ENCODE data around the gene COQ5.

DNA sequence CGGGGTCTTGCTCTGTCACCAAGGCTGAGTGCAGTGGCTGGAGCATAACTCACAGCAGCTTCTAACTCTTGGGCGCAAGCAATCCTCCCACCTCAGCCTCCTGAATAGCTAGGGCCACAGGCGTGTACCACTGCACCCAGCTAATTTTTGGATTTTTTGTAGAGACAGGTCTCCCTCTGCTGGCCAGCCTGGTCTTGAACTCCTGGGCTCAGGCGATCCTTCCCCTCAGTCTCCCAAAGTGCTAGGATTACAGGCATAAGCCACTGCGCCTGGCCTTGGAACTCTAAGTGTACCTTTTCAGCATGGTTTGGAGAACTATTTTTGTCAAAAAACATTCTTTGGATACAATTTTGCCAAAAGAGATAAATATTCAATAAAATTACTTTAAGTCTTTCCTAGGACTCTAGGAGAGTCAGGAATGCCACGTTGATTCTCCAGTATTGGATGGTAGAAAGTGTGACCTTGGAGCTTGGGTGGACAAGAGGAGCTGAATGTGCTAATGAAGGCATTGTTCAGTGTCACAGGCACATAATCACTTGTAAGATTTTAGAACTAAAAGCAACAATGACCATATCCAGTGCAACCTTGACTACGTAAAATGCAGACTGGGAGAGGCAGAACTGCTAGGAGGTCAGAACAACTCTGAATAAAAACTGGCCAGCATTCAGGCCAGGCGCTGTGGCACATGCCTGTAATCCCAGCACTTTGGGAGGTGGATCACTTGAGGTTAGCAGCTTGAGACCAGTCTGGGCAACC, 62.2 kb downstream of the COQ5 start:
- TF ChIP-seq, protein P1, sequence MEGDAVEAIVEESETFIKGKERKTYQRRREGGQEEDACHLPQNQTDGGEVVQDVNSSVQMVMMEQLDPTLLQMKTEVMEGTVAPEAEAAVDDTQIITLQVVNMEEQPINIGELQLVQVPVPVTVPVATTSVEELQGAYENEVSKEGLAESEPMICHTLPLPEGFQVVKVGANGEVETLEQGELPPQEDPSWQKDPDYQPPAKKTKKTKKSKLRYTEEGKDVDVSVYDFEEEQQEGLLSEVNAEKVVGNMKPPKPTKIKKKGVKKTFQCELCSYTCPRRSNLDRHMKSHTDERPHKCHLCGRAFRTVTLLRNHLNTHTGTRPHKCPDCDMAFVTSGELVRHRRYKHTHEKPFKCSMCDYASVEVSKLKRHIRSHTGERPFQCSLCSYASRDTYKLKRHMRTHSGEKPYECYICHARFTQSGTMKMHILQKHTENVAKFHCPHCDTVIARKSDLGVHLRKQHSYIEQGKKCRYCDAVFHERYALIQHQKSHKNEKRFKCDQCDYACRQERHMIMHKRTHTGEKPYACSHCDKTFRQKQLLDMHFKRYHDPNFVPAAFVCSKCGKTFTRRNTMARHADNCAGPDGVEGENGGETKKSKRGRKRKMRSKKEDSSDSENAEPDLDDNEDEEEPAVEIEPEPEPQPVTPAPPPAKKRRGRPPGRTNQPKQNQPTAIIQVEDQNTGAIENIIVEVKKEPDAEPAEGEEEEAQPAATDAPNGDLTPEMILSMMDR (conservative IDR thresholded peaks at IDR 0.05; ENCODE audit: low read depth, low read length), result peak; percentile 55
- TF ChIP-seq RAD21 (IDR thresholded peaks at IDR 0.05; ENCODE audit: low read length), result peak; percentile 43; the same call in 1 of the 2 replicates
- TF ChIP-seq SMC3 (IDR thresholded peaks at IDR 0.05; ENCODE audit: low read depth, low read length), result peak; percentile 40; the same call in 1 of the 2 replicates
- TF ChIP-seq NFE2L2 (IDR thresholded peaks at IDR 0.05; ENCODE audit: low read depth, low read length), result no peak
- TF ChIP-seq POLR2A (IDR thresholded peaks at IDR 0.05; ENCODE audit: low read depth, low read length), result no peak
- TF ChIP-seq, protein P2, sequence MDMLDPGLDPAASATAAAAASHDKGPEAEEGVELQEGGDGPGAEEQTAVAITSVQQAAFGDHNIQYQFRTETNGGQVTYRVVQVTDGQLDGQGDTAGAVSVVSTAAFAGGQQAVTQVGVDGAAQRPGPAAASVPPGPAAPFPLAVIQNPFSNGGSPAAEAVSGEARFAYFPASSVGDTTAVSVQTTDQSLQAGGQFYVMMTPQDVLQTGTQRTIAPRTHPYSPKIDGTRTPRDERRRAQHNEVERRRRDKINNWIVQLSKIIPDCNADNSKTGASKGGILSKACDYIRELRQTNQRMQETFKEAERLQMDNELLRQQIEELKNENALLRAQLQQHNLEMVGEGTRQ (IDR thresholded peaks at IDR 0.05; ENCODE audit: low read depth, low read length), result no peak
